Gastrocnemius medialis (tissue), 4 donors: ENCODE measurements around the gene EZR.

Source experiments
- CTCF ChIP-seq, 5 experiments: fragments of 450-650 bp in 3 of 5; fragments of 200-600 bp in 2 of 5; sonication (generic) in 2 of 5; IDR thresholded peaks in 4 of 5; conservative IDR thresholded peaks in 1 of 5; 1 replicate in 4 of 5; 2 replicates in 1 of 5; pipeline ENCODE4 v1.5.1; 2016 to 2019; ENCODE audit warnings: antibody characterized with exemption in 5 of 5, mild to moderate bottlenecking in 3 of 5, moderate library complexity in 3 of 5
- POLR2A ChIP-seq, 2 donors: fragments of 450-650 bp; IDR thresholded peaks; one replicate each; pipeline ENCODE4 v1.6.1; 2017; ENCODE audit warnings: antibody characterized with exemption in 2 of 2, mild to moderate bottlenecking in 2 of 2, moderate library complexity in 2 of 2

GRCh38 chr6:158808442-158808833 lies 10.7 kb downstream of the EZR start:
- TF ChIP-seq CTCF (IDR thresholded peaks at IDR 0.05 in 4 of 5, conservative IDR thresholded peaks at IDR 0.05 in 1 of 5), result no peak
- no peak for TF ChIP-seq POLR2A (IDR thresholded peaks at IDR 0.05)
